HepG2 (cell line): ENCODE results near the gene EPB41L2. TPM values are rescaled to one million over a fixed set of nuclear protein-coding genes. Genes with fewer than 3 reads are reported as not detected.

Experiments
- EEA1 ChIP-seq: sonication (generic); formaldehyde crosslinking; IDR thresholded peaks from 2 replicates; pipeline ENCODE4 v1.5.1; 2020; ENCODE audit warnings: mild to moderate bottlenecking, missing genetic modification reagents, borderline replicate concordance
- ETV5 ChIP-seq: IDR thresholded peaks from 2 replicates; pipeline ENCODE4 v1.6.1; 2018; ENCODE audit warnings: missing biosample characterization, missing genetic modification reagents, inconsistent platforms, borderline replicate concordance
- TBX3 ChIP-seq: fragments of 450-650 bp; IDR thresholded peaks from 2 replicates; pipeline ENCODE4 v1.6.1; 2017; ENCODE audit warnings: antibody characterized with exemption, mild to moderate bottlenecking, inconsistent platforms, borderline replicate concordance
- U2AF1 ChIP-seq: fragments of 200-400 bp; formaldehyde crosslinking; optimal IDR thresholded peaks from 2 replicates; pipeline ENCODE3; 2017; ENCODE audit warnings: mild to moderate bottlenecking, low read depth, low read length
- ZNF737 ChIP-seq: sonication (generic); formaldehyde crosslinking; IDR thresholded peaks from 2 replicates; pipeline ENCODE4 v1.5.0; 2020; ENCODE audit warnings: missing genetic modification reagents, mild to moderate bottlenecking, borderline replicate concordance
- polyA plus RNA-seq, 8 experiments: library from polyadenylated mRNA; depleted of rRNA in 3 of 8; stranded (reverse) in 7 of 8; unstranded in 1 of 8; fragments of >200 nt; fragmentation: Illumina TruSeq in 4 of 8; extraction: Trizol in 4 of 8; gene quantifications; 2 replicates each; pipeline versions ENCODE4 v1.2.1 to v1.2.3, GENCODE V29; 2011 to 2016; ENCODE audit warnings: low read depth in 4 of 8, missing spikeins in 1 of 8, mixed read lengths in 1 of 8; ENCODE audit not compliant: insufficient read depth in 1 of 8
- total RNA-seq, 5 experiments: library from RNA; depleted of rRNA; stranded (reverse); fragments of >200 nt; fragmentation: Illumina TruSeq; extraction: Trizol; gene quantifications; 2 replicates each; pipeline ENCODE4 v1.2.3, GENCODE V29; 2016; ENCODE audit warnings: low read depth in 1 of 5
- TF ChIP-seq, protein P1 (sequence below): sonication (generic); formaldehyde crosslinking; IDR thresholded peaks from 2 replicates; pipeline ENCODE4 v1.9.0; 2021; ENCODE audit warnings: missing genetic modification reagents, borderline replicate concordance
- TF ChIP-seq, protein P2 (sequence below): sonication (generic); formaldehyde crosslinking; IDR thresholded peaks from 2 replicates; pipeline ENCODE4 v1.8.1; 2023; ENCODE audit warnings: missing genetic modification reagents, mild to moderate bottlenecking, borderline replicate concordance
- TF ChIP-seq, protein P3 (sequence below): IDR thresholded peaks from 2 replicates; pipeline ENCODE4 v1.6.1; 2016; ENCODE audit warnings: low read depth, missing genetic modification reagents, missing compliant biosample characterization

The EPB41L2 gene
- total and polyA plus RNA-seq, 2 of the 13 experiments (the other 11 are each of a cell fraction or from before 2014, with no cell fraction given) = 41.7 to 56.4 TPM

GRCh38 chr6:130929036-130929678 is 133.9 kb downstream of the EPB41L2 start (continued):
- TF ChIP-seq, protein P1, sequence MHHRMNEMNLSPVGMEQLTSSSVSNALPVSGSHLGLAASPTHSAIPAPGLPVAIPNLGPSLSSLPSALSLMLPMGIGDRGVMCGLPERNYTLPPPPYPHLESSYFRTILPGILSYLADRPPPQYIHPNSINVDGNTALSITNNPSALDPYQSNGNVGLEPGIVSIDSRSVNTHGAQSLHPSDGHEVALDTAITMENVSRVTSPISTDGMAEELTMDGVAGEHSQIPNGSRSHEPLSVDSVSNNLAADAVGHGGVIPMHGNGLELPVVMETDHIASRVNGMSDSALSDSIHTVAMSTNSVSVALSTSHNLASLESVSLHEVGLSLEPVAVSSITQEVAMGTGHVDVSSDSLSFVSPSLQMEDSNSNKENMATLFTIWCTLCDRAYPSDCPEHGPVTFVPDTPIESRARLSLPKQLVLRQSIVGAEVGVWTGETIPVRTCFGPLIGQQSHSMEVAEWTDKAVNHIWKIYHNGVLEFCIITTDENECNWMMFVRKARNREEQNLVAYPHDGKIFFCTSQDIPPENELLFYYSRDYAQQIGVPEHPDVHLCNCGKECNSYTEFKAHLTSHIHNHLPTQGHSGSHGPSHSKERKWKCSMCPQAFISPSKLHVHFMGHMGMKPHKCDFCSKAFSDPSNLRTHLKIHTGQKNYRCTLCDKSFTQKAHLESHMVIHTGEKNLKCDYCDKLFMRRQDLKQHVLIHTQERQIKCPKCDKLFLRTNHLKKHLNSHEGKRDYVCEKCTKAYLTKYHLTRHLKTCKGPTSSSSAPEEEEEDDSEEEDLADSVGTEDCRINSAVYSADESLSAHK (CRISPR knock-in tag) = no peak
- TF ChIP-seq ETV5 (CRISPR knock-in tag) (no peak), TBX3 (no peak), U2AF1 (no peak), ZNF737 (CRISPR knock-in tag) (no peak), EEA1 (CRISPR knock-in tag) (no peak)
- TF ChIP-seq, protein P2, sequence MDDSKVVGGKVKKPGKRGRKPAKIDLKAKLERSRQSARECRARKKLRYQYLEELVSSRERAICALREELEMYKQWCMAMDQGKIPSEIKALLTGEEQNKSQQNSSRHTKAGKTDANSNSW = no peak
- TF ChIP-seq, protein P3, sequence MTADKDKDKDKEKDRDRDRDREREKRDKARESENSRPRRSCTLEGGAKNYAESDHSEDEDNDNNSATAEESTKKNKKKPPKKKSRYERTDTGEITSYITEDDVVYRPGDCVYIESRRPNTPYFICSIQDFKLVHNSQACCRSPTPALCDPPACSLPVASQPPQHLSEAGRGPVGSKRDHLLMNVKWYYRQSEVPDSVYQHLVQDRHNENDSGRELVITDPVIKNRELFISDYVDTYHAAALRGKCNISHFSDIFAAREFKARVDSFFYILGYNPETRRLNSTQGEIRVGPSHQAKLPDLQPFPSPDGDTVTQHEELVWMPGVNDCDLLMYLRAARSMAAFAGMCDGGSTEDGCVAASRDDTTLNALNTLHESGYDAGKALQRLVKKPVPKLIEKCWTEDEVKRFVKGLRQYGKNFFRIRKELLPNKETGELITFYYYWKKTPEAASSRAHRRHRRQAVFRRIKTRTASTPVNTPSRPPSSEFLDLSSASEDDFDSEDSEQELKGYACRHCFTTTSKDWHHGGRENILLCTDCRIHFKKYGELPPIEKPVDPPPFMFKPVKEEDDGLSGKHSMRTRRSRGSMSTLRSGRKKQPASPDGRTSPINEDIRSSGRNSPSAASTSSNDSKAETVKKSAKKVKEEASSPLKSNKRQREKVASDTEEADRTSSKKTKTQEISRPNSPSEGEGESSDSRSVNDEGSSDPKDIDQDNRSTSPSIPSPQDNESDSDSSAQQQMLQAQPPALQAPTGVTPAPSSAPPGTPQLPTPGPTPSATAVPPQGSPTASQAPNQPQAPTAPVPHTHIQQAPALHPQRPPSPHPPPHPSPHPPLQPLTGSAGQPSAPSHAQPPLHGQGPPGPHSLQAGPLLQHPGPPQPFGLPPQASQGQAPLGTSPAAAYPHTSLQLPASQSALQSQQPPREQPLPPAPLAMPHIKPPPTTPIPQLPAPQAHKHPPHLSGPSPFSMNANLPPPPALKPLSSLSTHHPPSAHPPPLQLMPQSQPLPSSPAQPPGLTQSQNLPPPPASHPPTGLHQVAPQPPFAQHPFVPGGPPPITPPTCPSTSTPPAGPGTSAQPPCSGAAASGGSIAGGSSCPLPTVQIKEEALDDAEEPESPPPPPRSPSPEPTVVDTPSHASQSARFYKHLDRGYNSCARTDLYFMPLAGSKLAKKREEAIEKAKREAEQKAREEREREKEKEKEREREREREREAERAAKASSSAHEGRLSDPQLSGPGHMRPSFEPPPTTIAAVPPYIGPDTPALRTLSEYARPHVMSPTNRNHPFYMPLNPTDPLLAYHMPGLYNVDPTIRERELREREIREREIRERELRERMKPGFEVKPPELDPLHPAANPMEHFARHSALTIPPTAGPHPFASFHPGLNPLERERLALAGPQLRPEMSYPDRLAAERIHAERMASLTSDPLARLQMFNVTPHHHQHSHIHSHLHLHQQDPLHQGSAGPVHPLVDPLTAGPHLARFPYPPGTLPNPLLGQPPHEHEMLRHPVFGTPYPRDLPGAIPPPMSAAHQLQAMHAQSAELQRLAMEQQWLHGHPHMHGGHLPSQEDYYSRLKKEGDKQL (CRISPR knock-in tag) = no peak
